ENCODE results near the gene USP50.
A peak's percentile ranks its signal among the peaks of the same experiment; 100 is the strongest.

USP50 gene

GRCh38 chr15:50458348-50459112 lies 87.9 kb downstream of the USP50 start:
- Histone ChIP-seq H3K56ac (ENCODE audit: low read length) (no peak overlapping the region), H3K27ac (ENCODE audit: low read depth, low read length) (no peak overlapping the region), H3K4me1 (ENCODE audit: control insufficient read depth, low read depth, low read length) (no peaks in the 10 kb centered on the region), H3K4ac (ENCODE audit: low read depth, low read length) (no peak overlapping the region), H3K23ac (ENCODE audit: low read length) (no peak overlapping the region), H3K9ac (ENCODE audit: low read length) (no peak overlapping the region), H3K4me2 (ENCODE audit: low read length) (no peak overlapping the region), H2BK120ac (ENCODE audit: low read depth, low read length) (no peak overlapping the region), H3K36me3 (ENCODE audit: control insufficient read depth, insufficient read depth, low read length) (no peaks in the 10 kb centered on the region), H3K79me1 (ENCODE audit: low read length) (no peaks in the 10 kb centered on the region), H2AK5ac (ENCODE audit: low read length) (no peak overlapping the region), H3K79me2 (ENCODE audit: control insufficient read depth, insufficient read depth, low read length) (no peaks in the 10 kb centered on the region), H2BK15ac (replicated peaks; ENCODE audit: low read depth) (no peak overlapping the region), H4K5ac (ENCODE audit: low read length) (no peak overlapping the region), H3K18ac (ENCODE audit: low read length) (no peak overlapping the region), H4K8ac (ENCODE audit: low read depth, low read length) (no peak overlapping the region), H3K4me3 (ENCODE audit: low read length) (no peak overlapping the region), H3K27me3 (ENCODE audit: insufficient read depth, low read length, poor library complexity) (no peaks in the 10 kb centered on the region), H2BK5ac (ENCODE audit: low read length) (no peak overlapping the region)
- no peak for DNase-seq
- no CpG with 5 or more reads among the region's 7 CpGs for WGBS (ENCODE audit: extremely low coverage, insufficient coverage, low lambda C conversion rate)

GRCh38 chr15:50452927-50453326 lies 93.5 kb downstream of the USP50 start:
- no peaks in the 10 kb centered on the region for H3K36me3 ChIP-seq (ENCODE audit: control insufficient read depth, insufficient read depth, low read length)
- H3K56ac ChIP-seq (ENCODE audit: low read length), result no peak overlapping the region
- no peak for DNase-seq

More at GRCh38 chr15:50452927-50453326, 93.5 kb downstream of the USP50 start:
- H2BK5ac ChIP-seq (ENCODE audit: low read length), result no peak overlapping the region
- no peak overlapping the region for H3K4me2 ChIP-seq (ENCODE audit: low read length)
- H3K18ac ChIP-seq (ENCODE audit: low read length), result no peak overlapping the region
- no peak overlapping the region for H2BK120ac ChIP-seq (ENCODE audit: low read depth, low read length)
- no peak overlapping the region for H3K4ac ChIP-seq (ENCODE audit: low read depth, low read length)
- H4K8ac ChIP-seq (ENCODE audit: low read depth, low read length), result no peak overlapping the region
- H3K79me1 ChIP-seq (ENCODE audit: low read length), result no peaks in the 10 kb centered on the region
- no peaks in the 10 kb centered on the region for H3K4me1 ChIP-seq (ENCODE audit: control insufficient read depth, low read depth, low read length)
- no peaks in the 10 kb centered on the region for H3K27me3 ChIP-seq (ENCODE audit: insufficient read depth, low read length, poor library complexity)
- H2BK15ac ChIP-seq (replicated peaks; ENCODE audit: low read depth), result no peak overlapping the region
- no peak overlapping the region for H2AK5ac ChIP-seq (ENCODE audit: low read length)
- no peak overlapping the region for H3K4me3 ChIP-seq (ENCODE audit: low read length)
- no peak overlapping the region for H3K27ac ChIP-seq (ENCODE audit: low read depth, low read length)
- H3K23ac ChIP-seq (ENCODE audit: low read length), result no peak overlapping the region
- no peaks in the 10 kb centered on the region for H3K79me2 ChIP-seq (ENCODE audit: control insufficient read depth, insufficient read depth, low read length)
- H3K9ac ChIP-seq (ENCODE audit: low read length), result no peak overlapping the region
- H4K5ac ChIP-seq (ENCODE audit: low read length), result no peak overlapping the region

Small RNA genes within 50 kb of the gene (small RNA-seq; reads per million reads assigned to genes)
- 2.9 reads per million, percentile 43 among the genes with 10 or more reads in this experiment for gene RNA5SP395 (ENCODE audit: insufficient read depth)

Measured in mesendoderm (in vitro differentiated cells).